Astrocyte (in vitro differentiated cells and primary cell): ENCODE results near the gene CYB5A.

Experiments
- EZH2 ChIP-seq: IDR thresholded peaks from 2 replicates; pipeline ENCODE4 v1.6.1; 2012; ENCODE audit warnings: mild to moderate bottlenecking, low read length, inconsistent platforms; ENCODE audit not compliant: insufficient read depth
- TF ChIP-seq, protein P1 (sequence below): IDR thresholded peaks from 2 replicates; pipeline ENCODE4 v1.5.1; 2011; ENCODE audit warnings: low read depth, mild to moderate bottlenecking, inconsistent platforms, low read length, moderate library complexity; ENCODE audit not compliant: insufficient read depth

DNA sequence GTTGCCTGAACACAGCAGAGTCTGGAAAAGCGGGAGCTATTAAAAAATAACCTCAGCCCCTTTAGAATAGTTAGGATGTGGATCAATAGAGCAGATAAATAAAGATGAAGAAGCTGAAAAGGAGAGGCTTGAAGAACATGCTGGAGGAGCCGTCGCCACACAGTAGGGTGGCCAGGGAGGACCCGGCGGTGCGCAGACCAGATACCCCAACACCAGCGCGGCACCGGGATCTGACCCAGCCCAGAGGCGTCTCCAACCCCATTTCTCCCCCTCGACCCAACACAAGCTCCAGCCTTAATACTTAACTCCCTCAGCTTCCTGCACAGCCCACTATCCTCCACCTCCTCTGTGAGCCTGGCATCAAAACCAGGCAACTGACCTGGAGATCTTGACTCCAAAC lies 16.0 kb downstream of the CYB5A start:
- TF ChIP-seq, protein P1, sequence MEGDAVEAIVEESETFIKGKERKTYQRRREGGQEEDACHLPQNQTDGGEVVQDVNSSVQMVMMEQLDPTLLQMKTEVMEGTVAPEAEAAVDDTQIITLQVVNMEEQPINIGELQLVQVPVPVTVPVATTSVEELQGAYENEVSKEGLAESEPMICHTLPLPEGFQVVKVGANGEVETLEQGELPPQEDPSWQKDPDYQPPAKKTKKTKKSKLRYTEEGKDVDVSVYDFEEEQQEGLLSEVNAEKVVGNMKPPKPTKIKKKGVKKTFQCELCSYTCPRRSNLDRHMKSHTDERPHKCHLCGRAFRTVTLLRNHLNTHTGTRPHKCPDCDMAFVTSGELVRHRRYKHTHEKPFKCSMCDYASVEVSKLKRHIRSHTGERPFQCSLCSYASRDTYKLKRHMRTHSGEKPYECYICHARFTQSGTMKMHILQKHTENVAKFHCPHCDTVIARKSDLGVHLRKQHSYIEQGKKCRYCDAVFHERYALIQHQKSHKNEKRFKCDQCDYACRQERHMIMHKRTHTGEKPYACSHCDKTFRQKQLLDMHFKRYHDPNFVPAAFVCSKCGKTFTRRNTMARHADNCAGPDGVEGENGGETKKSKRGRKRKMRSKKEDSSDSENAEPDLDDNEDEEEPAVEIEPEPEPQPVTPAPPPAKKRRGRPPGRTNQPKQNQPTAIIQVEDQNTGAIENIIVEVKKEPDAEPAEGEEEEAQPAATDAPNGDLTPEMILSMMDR = no peak
- no peak for TF ChIP-seq EZH2
